Liver (tissue), 9 donors: ENCODE measurements around the gene ARHGAP6. TPM values are rescaled to one million over a fixed set of nuclear protein-coding genes. Genes with fewer than 3 reads are reported as not detected.

Experiments used
- DNase-seq: peaks from one replicate; pipeline ENCODE4 v3.0.0-alpha.2; 2017; ENCODE audit warnings: low spot score
- H3K27ac ChIP-seq, 2 donors: one replicate each; pipeline ENCODE4 v1.7.0; 2013; ENCODE audit warnings: inconsistent platforms in 2 of 2, low read length in 2 of 2, control low read depth in 1 of 2, low read depth in 1 of 2, mild to moderate bottlenecking in 1 of 2
- H3K27me3 ChIP-seq, 4 donors: one replicate each; pipeline versions ENCODE4 v1.6.1 to v1.7.0; 2013; ENCODE audit warnings: low read length in 3 of 4, inconsistent platforms in 1 of 4, mild to moderate bottlenecking in 1 of 4, moderate library complexity in 1 of 4; ENCODE audit not compliant: control insufficient read depth in 4 of 4, insufficient read depth in 4 of 4
- H3K36me3 ChIP-seq, 4 donors: one replicate each; pipeline versions ENCODE4 v1.6.1 to v1.7.0; 2013; ENCODE audit warnings: low read length in 3 of 4, mild to moderate bottlenecking in 3 of 4, low read depth in 1 of 4, moderate library complexity in 1 of 4; ENCODE audit not compliant: control insufficient read depth in 4 of 4, insufficient read depth in 3 of 4
- H3K4me1 ChIP-seq, 4 donors: one replicate each; pipeline versions ENCODE4 v1.6.1 to v1.7.0; 2013; ENCODE audit warnings: low read length in 3 of 4, mild to moderate bottlenecking in 3 of 4, moderate library complexity in 1 of 4; ENCODE audit not compliant: control insufficient read depth in 4 of 4, insufficient read depth in 4 of 4
- H3K4me3 ChIP-seq, 3 donors: one replicate each; pipeline versions ENCODE4 v1.6.1 to v1.7.0; 2013; ENCODE audit warnings: low read length in 3 of 3, control low read depth in 1 of 3, low read depth in 1 of 3, mild to moderate bottlenecking in 1 of 3
- H3K9ac ChIP-seq, 2 donors: one replicate each; pipeline ENCODE4 v1.7.0; 2013; ENCODE audit warnings: low read length in 2 of 2, mild to moderate bottlenecking in 2 of 2, moderate library complexity in 2 of 2, control low read depth in 1 of 2, low read depth in 1 of 2
- H3K9me3 ChIP-seq, 4 donors: one replicate each; pipeline versions ENCODE4 v1.6.1 to v1.7.0; 2013; ENCODE audit warnings: low read length in 3 of 4; ENCODE audit not compliant: control insufficient read depth in 4 of 4
- EGR1 ChIP-seq, 2 donors: IDR thresholded peaks; 2 replicates each; pipeline ENCODE4 v1.6.1; 2016 to 2018; ENCODE audit warnings: antibody characterized with exemption in 2 of 2, low read depth in 2 of 2
- FOXA1 ChIP-seq: IDR thresholded peaks from 2 replicates; pipeline ENCODE4 v1.6.1; 2016; ENCODE audit warnings: antibody characterized with exemption
- FOXA2 ChIP-seq: IDR thresholded peaks from 2 replicates; pipeline ENCODE4 v1.6.1; 2016; ENCODE audit warnings: antibody characterized with exemption
- GABPA ChIP-seq, 2 donors: IDR thresholded peaks in 1 of 2; conservative IDR thresholded peaks in 1 of 2; 2 replicates each; pipeline ENCODE4 v1.6.1; 2016; ENCODE audit warnings: antibody characterized with exemption in 2 of 2, mild to moderate bottlenecking in 1 of 2, moderate library complexity in 1 of 2
- HNF4A ChIP-seq, 2 donors: conservative IDR thresholded peaks; 2 replicates each; pipeline ENCODE4 v1.6.1; 2016; ENCODE audit warnings: antibody characterized with exemption in 2 of 2, mild to moderate bottlenecking in 2 of 2
- HNF4G ChIP-seq: IDR thresholded peaks from 2 replicates; pipeline ENCODE4 v1.6.1; 2016; ENCODE audit warnings: antibody characterized with exemption
- JUND ChIP-seq, 2 donors: IDR thresholded peaks; 2 replicates each; pipeline ENCODE4 v1.6.1; 2016; ENCODE audit warnings: antibody characterized with exemption in 2 of 2
- NR2F2 ChIP-seq: IDR thresholded peaks from 2 replicates; pipeline ENCODE4 v1.6.1; 2016; ENCODE audit warnings: antibody characterized with exemption
- RAD21 ChIP-seq, 2 donors: IDR thresholded peaks; 2 replicates each; pipeline ENCODE4 v1.6.1; 2016; ENCODE audit warnings: antibody characterized with exemption in 2 of 2, mild to moderate bottlenecking in 2 of 2
- RXRA ChIP-seq, 2 donors: IDR thresholded peaks; 2 replicates each; pipeline ENCODE4 v1.6.1; 2017 to 2018; ENCODE audit warnings: antibody characterized with exemption in 2 of 2, mild to moderate bottlenecking in 1 of 2
- SP1 ChIP-seq: IDR thresholded peaks from 2 replicates; pipeline ENCODE4 v1.6.1; 2018; ENCODE audit warnings: antibody characterized with exemption, mild to moderate bottlenecking
- TAF1 ChIP-seq: conservative IDR thresholded peaks from 2 replicates; pipeline ENCODE4 v1.6.1; 2016; ENCODE audit warnings: antibody characterized with exemption, mild to moderate bottlenecking
- YY1 ChIP-seq: IDR thresholded peaks from 2 replicates; pipeline ENCODE4 v1.6.1; 2016; ENCODE audit warnings: antibody characterized with exemption, mild to moderate bottlenecking
- WGBS: extraction: QIAGEN DNeasy Blood & Tissue Kit; methylation state at CpG from one replicate; pipeline ENCODE4 v1.1.7; 2013; 5-methylcytosine and 5-hydroxymethylcytosine counted together
- polyA plus RNA-seq, 2 donors: library from polyadenylated mRNA; stranded (reverse) in 1 of 2; unstranded in 1 of 2; fragments of 200-250 nt in 1 of 2; fragments of >200 nt in 1 of 2; fragmentation: Nextera tagmentation in 1 of 2; extraction: Ambion mirVana in 1 of 2; gene quantifications; one replicate each; pipeline versions ENCODE4 v1.2.1 to v1.2.3, GENCODE V29; 2013 to 2015
- total RNA-seq, 2 donors: library from RNA; depleted of rRNA; stranded (reverse); fragments of >200 nt; gene quantifications; one replicate each; pipeline ENCODE4 v1.2.3, GENCODE V29; 2014
- TF ChIP-seq, protein P1 (sequence below): fragments of 150-350 bp; IDR thresholded peaks from 2 replicates; pipeline ENCODE4 v1.5.1; 2017; ENCODE audit warnings: improper control_type of control experiment, low read depth, low read length; ENCODE audit not compliant: missing input control
- TF ChIP-seq, protein P2 (sequence below): IDR thresholded peaks from 2 replicates; pipeline ENCODE4 v1.6.1; 2016; ENCODE audit warnings: antibody characterized with exemption
- TF ChIP-seq, protein P3 (sequence below): IDR thresholded peaks from 2 replicates; pipeline ENCODE4 v1.6.1; 2016; ENCODE audit warnings: antibody characterized with exemption
- TF ChIP-seq, protein P4 (sequence below): IDR thresholded peaks from 2 replicates; pipeline ENCODE4 v1.6.1; 2016; ENCODE audit warnings: antibody characterized with exemption
- TF ChIP-seq, protein P5 (sequence below): IDR thresholded peaks from 2 replicates; pipeline ENCODE4 v1.6.1; 2016; ENCODE audit warnings: antibody characterized with exemption, mild to moderate bottlenecking
- donor health status: healthy.
- donor health status: healthy.
- donor health status: healthy.
- donor health status: healthy.
- donor health status: healthy.

Gene ARHGAP6
- total and polyA plus RNA-seq, 4 donors, result 0.10 to 2.2 (median 0.65) TPM

DNA sequence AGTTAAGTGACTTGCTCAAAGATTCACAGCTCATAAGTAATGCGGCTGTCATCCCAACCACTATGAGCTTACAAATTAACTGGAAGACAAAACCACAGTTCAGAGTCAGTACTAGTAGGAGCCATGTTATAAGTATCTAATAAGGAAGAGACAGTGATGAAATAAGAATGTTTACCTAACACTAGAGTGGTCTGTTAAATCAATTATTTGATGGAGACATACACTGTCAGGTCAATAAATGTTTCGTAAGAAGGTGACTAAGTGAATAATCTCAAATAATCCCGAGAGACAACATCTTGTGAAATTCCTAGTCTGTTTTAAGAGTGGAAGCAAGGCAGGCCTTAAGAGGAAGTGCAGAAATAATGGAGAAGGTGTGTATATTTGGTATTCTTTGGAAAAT lies 398.3 kb downstream of the ARHGAP6 start:
- no peaks in the 10 kb centered on the region for H3K9me3 ChIP-seq
- 65% methylated on average over 3 of the region's 3 CpGs for WGBS
- no peak overlapping the region for H3K27ac ChIP-seq
- no peak overlapping the region for H3K4me3 ChIP-seq
- H3K9ac ChIP-seq, result no peak overlapping the region
- no peaks in the 10 kb centered on the region for H3K36me3 ChIP-seq
- DNase-seq, result no peak
- H3K4me1 ChIP-seq, result no peaks in the 10 kb centered on the region
- H3K27me3 ChIP-seq, result no peaks in the 10 kb centered on the region
- TF ChIP-seq, protein P1, sequence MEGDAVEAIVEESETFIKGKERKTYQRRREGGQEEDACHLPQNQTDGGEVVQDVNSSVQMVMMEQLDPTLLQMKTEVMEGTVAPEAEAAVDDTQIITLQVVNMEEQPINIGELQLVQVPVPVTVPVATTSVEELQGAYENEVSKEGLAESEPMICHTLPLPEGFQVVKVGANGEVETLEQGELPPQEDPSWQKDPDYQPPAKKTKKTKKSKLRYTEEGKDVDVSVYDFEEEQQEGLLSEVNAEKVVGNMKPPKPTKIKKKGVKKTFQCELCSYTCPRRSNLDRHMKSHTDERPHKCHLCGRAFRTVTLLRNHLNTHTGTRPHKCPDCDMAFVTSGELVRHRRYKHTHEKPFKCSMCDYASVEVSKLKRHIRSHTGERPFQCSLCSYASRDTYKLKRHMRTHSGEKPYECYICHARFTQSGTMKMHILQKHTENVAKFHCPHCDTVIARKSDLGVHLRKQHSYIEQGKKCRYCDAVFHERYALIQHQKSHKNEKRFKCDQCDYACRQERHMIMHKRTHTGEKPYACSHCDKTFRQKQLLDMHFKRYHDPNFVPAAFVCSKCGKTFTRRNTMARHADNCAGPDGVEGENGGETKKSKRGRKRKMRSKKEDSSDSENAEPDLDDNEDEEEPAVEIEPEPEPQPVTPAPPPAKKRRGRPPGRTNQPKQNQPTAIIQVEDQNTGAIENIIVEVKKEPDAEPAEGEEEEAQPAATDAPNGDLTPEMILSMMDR, result no peak
- TF ChIP-seq SP1, result no peak
- no peak for TF ChIP-seq EGR1 (IDR thresholded peaks at IDR 0.05; ENCODE audit: low read depth in 2 of 2)
- no peak for TF ChIP-seq RAD21 (IDR thresholded peaks at IDR 0.05)
- TF ChIP-seq FOXA1, result no peak
- no peak for TF ChIP-seq RXRA (IDR thresholded peaks at IDR 0.05)
- no peak for TF ChIP-seq NR2F2
- TF ChIP-seq HNF4G, result no peak
- TF ChIP-seq, protein P2, sequence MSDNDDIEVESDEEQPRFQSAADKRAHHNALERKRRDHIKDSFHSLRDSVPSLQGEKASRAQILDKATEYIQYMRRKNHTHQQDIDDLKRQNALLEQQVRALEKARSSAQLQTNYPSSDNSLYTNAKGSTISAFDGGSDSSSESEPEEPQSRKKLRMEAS, result no peak

DNA sequence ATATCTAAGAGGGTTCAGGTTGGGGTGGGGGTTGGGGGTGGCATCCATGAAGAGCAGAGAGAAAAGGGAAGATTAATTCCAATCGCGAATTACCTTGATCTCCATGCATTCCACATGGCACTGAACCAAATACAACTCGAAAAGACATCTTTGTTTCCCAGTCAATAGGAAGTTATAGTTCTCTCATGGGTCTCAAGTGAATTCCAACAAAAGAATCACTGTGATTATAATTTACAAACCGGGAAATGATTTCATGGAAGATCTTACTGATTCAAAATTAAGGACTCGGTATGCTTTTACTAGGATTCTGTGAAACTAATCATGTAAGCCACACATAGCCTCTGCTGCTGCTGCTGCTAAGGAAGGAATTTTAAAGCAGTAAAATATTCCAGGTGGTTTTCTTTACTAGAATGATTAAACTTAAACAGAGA lies 399.1 kb downstream of the ARHGAP6 start:
- no peaks in the 10 kb centered on the region for H3K4me1 ChIP-seq
- DNase-seq, result no peak

More for the DNA sequence above, 399.1 kb downstream of the ARHGAP6 start:
- Histone ChIP-seq H3K9me3 (no peaks in the 10 kb centered on the region), H3K9ac (no peak overlapping the region), H3K27me3 (no peaks in the 10 kb centered on the region), H3K27ac (no peak overlapping the region), H3K4me3 (no peak overlapping the region), H3K36me3 (no peaks in the 10 kb centered on the region)
- WGBS, result 78% methylated on average over 5 of the region's 5 CpGs
- TF ChIP-seq JUND (IDR thresholded peaks at IDR 0.05), result no peak
- TF ChIP-seq, protein P2, result no peak
- TF ChIP-seq, protein P3, sequence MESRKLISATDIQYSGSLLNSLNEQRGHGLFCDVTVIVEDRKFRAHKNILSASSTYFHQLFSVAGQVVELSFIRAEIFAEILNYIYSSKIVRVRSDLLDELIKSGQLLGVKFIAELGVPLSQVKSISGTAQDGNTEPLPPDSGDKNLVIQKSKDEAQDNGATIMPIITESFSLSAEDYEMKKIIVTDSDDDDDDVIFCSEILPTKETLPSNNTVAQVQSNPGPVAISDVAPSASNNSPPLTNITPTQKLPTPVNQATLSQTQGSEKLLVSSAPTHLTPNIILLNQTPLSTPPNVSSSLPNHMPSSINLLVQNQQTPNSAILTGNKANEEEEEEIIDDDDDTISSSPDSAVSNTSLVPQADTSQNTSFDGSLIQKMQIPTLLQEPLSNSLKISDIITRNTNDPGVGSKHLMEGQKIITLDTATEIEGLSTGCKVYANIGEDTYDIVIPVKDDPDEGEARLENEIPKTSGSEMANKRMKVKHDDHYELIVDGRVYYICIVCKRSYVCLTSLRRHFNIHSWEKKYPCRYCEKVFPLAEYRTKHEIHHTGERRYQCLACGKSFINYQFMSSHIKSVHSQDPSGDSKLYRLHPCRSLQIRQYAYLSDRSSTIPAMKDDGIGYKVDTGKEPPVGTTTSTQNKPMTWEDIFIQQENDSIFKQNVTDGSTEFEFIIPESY, result no peak
- no peak for TF ChIP-seq YY1
- no peak for TF ChIP-seq HNF4G
- TF ChIP-seq, protein P1, result no peak
- TF ChIP-seq EGR1 (IDR thresholded peaks at IDR 0.05; ENCODE audit: low read depth in 2 of 2), result no peak
- TF ChIP-seq FOXA1, result no peak
- TF ChIP-seq, protein P4, sequence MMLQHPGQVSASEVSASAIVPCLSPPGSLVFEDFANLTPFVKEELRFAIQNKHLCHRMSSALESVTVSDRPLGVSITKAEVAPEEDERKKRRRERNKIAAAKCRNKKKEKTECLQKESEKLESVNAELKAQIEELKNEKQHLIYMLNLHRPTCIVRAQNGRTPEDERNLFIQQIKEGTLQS, result no peak
- TF ChIP-seq RXRA (IDR thresholded peaks at IDR 0.05), result no peak
- TF ChIP-seq FOXA2, result no peak
- TF ChIP-seq RAD21 (IDR thresholded peaks at IDR 0.05), result no peak
- no peak for TF ChIP-seq GABPA (IDR thresholded peaks at IDR 0.05 in 1 of 2, conservative IDR thresholded peaks at IDR 0.05 in 1 of 2)
- TF ChIP-seq, protein P5, sequence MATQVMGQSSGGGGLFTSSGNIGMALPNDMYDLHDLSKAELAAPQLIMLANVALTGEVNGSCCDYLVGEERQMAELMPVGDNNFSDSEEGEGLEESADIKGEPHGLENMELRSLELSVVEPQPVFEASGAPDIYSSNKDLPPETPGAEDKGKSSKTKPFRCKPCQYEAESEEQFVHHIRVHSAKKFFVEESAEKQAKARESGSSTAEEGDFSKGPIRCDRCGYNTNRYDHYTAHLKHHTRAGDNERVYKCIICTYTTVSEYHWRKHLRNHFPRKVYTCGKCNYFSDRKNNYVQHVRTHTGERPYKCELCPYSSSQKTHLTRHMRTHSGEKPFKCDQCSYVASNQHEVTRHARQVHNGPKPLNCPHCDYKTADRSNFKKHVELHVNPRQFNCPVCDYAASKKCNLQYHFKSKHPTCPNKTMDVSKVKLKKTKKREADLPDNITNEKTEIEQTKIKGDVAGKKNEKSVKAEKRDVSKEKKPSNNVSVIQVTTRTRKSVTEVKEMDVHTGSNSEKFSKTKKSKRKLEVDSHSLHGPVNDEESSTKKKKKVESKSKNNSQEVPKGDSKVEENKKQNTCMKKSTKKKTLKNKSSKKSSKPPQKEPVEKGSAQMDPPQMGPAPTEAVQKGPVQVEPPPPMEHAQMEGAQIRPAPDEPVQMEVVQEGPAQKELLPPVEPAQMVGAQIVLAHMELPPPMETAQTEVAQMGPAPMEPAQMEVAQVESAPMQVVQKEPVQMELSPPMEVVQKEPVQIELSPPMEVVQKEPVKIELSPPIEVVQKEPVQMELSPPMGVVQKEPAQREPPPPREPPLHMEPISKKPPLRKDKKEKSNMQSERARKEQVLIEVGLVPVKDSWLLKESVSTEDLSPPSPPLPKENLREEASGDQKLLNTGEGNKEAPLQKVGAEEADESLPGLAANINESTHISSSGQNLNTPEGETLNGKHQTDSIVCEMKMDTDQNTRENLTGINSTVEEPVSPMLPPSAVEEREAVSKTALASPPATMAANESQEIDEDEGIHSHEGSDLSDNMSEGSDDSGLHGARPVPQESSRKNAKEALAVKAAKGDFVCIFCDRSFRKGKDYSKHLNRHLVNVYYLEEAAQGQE, result no peak
- no peak for TF ChIP-seq TAF1
- no peak for TF ChIP-seq SP1
- no peak for TF ChIP-seq HNF4A (conservative IDR thresholded peaks at IDR 0.05)
- no peak for TF ChIP-seq NR2F2
